ENCODE data around the gene HIPK1.
A peak's percentile ranks its signal among the peaks of the same experiment; 100 is the strongest.

Gene HIPK1

DNA sequence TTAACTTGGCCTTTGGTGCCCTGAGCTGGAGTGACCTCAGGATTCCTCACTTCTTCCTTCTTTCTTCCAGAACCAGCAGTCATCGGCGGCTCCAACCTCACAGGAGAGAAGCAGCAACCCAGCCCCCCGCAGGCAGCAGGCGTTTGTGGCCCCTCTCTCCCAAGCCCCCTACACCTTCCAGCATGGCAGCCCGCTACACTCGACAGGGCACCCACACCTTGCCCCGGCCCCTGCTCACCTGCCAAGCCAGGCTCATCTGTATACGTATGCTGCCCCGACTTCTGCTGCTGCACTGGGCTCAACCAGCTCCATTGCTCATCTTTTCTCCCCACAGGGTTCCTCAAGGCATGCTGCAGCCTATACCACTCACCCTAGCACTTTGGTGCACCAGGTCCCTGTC lies 43.8 kb downstream of the HIPK1 start:
- no peaks in the 10 kb centered on the region for H3K9me3 Mint-ChIP-seq
- no peak for DNase-seq (ENCODE audit: low spot score in 2 of 2)
- peaks cover 27% of the 10 kb centered on the region for H3K36me3 Mint-ChIP-seq
- no peak for ATAC-seq (ENCODE audit: low read depth)
- H3K4me3 Mint-ChIP-seq, result no peak overlapping the region
- no peaks in the 10 kb centered on the region for H3K27me3 Mint-ChIP-seq
- no peak overlapping the region for H3K27ac Mint-ChIP-seq
- no peaks in the 10 kb centered on the region for H3K4me1 Mint-ChIP-seq

DNA sequence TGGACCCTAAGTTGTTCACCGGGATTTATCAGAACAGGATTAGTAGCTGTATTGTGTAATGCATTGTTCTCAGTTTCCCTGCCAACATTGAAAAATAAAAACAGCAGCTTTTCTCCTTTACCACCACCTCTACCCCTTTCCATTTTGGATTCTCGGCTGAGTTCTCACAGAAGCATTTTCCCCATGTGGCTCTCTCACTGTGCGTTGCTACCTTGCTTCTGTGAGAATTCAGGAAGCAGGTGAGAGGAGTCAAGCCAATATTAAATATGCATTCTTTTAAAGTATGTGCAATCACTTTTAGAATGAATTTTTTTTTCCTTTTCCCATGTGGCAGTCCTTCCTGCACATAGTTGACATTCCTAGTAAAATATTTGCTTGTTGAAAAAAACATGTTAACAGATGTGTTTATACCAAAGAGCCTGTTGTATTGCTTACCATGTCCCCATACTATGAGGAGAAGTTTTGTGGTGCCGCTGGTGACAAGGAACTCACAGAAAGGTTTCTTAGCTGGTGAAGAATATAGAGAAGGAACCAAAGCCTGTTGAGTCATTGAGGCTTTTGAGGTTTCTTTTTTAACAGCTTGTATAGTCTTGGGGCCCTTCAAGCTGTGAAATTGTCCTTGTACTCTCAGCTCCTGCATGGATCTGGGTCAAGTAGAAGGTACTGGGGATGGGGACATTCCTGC lies 46.2 kb downstream of the HIPK1 start:
- no peaks in the 10 kb centered on the region for H3K4me1 Mint-ChIP-seq

DNA sequence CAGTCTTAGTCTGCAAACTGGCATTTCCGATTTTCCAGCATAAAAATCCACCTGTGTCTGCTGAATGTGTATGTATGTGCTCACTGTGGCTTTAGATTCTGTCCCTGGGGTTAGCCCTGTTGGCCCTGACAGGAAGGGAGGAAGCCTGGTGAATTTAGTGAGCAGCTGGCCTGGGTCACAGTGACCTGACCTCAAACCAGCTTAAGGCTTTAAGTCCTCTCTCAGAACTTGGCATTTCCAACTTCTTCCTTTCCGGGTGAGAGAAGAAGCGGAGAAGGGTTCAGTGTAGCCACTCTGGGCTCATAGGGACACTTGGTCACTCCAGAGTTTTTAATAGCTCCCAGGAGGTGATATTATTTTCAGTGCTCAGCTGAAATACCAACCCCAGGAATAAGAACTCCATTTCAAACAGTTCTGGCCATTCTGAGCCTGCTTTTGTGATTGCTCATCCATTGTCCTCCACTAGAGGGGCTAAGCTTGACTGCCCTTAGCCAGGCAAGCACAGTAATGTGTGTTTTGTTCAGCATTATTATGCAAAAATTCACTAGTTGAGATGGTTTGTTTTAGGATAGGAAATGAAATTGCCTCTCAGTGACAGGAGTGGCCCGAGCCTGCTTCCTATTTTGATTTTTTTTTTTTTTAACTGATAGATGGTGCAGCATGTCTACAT lies 47.6 kb downstream of the HIPK1 start:
- H3K4me1 Mint-ChIP-seq, result no peaks in the 10 kb centered on the region
- H3K36me3 Mint-ChIP-seq, result peaks cover 13% of the 10 kb centered on the region
- DNase-seq (ENCODE audit: low spot score in 2 of 2), result no peak
- H3K4me3 Mint-ChIP-seq, result no peak overlapping the region
- H3K27ac Mint-ChIP-seq, result no peak overlapping the region
- no peaks in the 10 kb centered on the region for H3K9me3 Mint-ChIP-seq
- no peaks in the 10 kb centered on the region for H3K27me3 Mint-ChIP-seq
- no peak for ATAC-seq (ENCODE audit: low read depth)

More for the DNA sequence above, 46.2 kb downstream of the HIPK1 start:
- ATAC-seq (ENCODE audit: low read depth), result no peak
- no peak overlapping the region for H3K27ac Mint-ChIP-seq
- no peaks in the 10 kb centered on the region for H3K27me3 Mint-ChIP-seq
- no peak for DNase-seq (ENCODE audit: low spot score in 2 of 2)
- peaks cover 15% of the 10 kb centered on the region for H3K36me3 Mint-ChIP-seq
- no peaks in the 10 kb centered on the region for H3K9me3 Mint-ChIP-seq
- H3K4me3 Mint-ChIP-seq, result no peak overlapping the region

DNA sequence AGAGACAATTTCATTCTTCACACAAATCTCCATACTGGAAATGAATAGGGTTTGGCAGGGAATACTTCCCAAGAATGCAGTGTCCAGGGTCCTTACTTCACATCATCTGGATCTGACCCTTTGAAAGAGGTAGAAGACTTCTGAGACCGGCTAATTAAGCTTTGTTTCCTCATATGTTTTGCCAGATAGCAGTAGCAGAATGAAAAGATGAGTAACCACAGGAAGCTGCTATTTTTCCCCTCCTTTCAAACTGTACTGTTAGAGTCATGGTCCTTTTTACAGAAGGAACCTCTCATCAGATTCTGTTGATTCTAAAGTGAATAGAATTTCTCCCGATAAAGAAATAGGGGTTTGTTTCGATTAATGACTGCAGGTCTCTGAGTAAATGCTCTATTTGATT lies 48.8 kb downstream of the HIPK1 start:
- Mint-ChIP-seq H3K4me3 (no peak overlapping the region), H3K27me3 (no peaks in the 10 kb centered on the region), H3K27ac (no peak overlapping the region), H3K9me3 (no peaks in the 10 kb centered on the region), H3K36me3 (peaks cover 10% of the 10 kb centered on the region), H3K4me1 (peaks cover 3% of the 10 kb centered on the region)
- ATAC-seq (ENCODE audit: low read depth) (no peak), DNase-seq (ENCODE audit: low spot score in 2 of 2) (no peak)

DNA sequence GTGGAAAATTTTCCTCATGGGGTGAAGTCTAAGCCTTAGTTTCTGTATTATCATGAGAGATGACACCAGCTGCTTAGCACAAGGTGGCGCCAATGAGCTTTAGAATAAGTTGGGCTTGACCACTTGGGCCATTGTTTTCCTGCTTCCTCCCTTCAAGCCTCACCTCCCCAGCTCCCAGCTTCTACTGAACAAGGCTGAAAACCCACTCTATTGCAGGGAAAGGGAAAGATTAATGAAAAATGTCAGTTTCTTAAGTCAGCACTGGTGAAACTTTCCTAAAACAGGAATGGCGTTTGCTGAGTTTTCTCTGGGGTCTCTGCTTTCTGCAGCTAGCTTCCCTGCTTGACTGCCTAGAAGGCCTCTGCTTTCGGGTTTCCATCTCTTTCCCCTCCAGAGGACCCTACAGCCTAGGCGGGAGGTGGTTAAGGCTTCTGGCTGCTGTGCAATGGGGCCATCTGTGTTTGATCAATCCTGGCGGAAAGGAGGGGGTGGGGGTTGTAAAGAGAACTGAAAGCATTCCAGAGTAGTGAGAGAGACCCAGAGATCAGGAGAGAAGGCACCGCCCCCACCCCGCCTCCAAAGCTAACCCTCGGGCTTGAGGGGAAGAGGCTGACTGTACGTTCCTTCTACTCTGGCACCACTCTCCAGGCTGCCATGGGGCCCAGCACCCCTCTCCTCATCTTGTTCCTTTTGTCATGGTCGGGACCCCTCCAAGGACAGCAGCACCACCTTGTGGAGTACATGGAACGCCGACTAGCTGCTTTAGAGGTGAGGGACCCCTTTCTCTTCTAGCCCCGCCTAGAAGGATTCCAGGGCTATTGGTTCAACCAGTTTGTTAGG lies 50.0 kb downstream of the HIPK1 start, which contains the start of gene OLFML3:
OLFML3 (plus strand) TSS at position 612 of the 840 bp plus-strand sequence; CDS start at position 655, 43 bp downstream.
- ATAC-seq (ENCODE audit: low read depth) (no peak), DNase-seq (ENCODE audit: low spot score in 2 of 2) (peak in 1 of 2 donors; percentile 14)
- Mint-ChIP-seq H3K4me3 (no peak within 1 kb of the TSS), H3K4me1 (peaks cover 3% of the 10 kb centered on the region), H3K27me3 (no peaks in the 10 kb centered on the region), H3K27ac (no peak within 1 kb of the TSS), H3K9me3 (no peaks in the 10 kb centered on the region), H3K36me3 (peaks cover 5% of the 10 kb centered on the region)

DNA sequence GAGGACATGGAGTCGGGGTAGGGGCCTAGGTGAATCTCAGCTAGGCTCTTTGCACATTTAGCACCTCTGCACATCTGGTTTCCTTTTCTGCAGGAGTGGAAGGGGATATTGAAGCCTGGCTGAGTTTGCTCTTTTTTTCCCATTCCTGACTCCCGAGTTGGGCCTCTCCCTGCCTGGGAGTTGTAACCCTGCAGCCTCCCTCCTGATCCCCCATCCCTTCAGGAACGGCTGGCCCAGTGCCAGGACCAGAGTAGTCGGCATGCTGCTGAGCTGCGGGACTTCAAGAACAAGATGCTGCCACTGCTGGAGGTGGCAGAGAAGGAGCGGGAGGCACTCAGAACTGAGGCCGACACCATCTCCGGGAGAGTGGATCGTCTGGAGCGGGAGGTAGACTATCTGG lies 51.0 kb downstream of the HIPK1 start:
- H3K4me1 Mint-ChIP-seq, result peaks cover 3% of the 10 kb centered on the region
- no peak overlapping the region for H3K27ac Mint-ChIP-seq
- H3K9me3 Mint-ChIP-seq, result no peaks in the 10 kb centered on the region
- H3K36me3 Mint-ChIP-seq, result no peaks in the 10 kb centered on the region
- no peak overlapping the region for H3K4me3 Mint-ChIP-seq
- no peaks in the 10 kb centered on the region for H3K27me3 Mint-ChIP-seq
- ATAC-seq (ENCODE audit: low read depth) (no peak), DNase-seq (ENCODE audit: low spot score in 2 of 2) (no peak)

DNA sequence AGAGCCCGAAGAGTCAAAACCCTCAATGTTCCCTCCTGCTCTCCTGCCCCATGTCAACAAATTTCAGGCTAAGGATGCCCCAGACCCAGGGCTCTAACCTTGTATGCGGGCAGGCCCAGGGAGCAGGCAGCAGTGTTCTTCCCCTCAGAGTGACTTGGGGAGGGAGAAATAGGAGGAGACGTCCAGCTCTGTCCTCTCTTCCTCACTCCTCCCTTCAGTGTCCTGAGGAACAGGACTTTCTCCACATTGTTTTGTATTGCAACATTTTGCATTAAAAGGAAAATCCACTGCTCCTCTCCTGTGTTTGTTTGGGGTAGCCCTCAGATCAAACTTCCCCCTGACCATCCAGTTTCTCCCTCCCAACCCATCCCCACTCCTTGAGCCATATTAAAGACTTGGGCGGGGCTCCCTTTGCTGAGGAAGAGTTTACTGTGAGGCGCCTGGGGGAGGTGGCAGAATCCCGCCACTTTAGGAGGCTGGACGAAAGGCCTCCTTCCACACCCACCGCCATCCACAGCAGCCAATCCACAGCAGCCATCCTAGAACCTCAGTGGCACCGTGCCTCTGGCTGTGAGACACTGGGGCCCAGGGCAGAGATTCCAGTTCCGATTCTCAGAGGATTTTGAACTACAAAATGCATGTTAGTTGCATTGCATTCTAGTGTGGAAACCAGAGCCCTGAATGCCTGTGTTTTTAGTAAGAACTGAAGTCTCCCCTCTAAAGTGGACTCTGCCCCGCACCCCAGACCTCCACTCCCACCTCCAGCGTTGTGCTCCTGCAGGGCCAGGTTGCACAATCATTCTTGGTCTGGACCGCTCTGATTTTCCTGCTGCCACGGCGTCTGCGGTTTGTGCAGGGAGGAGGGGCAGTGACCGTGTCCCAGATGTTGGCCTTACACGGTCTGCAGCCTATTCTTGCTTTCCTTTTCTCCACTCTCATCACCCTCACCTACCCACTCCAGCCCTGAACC lies 53.1 kb downstream of the HIPK1 start:
- DNase-seq (ENCODE audit: low spot score in 2 of 2), result no peak
- no peak for ATAC-seq (ENCODE audit: low read depth)
- Mint-ChIP-seq H3K27me3 (peaks cover 2% of the 10 kb centered on the region), H3K36me3 (peaks cover 2% of the 10 kb centered on the region), H3K9me3 (no peaks in the 10 kb centered on the region), H3K27ac (no peak overlapping the region), H3K4me1 (peaks cover 3% of the 10 kb centered on the region), H3K4me3 (no peak overlapping the region)

DNA sequence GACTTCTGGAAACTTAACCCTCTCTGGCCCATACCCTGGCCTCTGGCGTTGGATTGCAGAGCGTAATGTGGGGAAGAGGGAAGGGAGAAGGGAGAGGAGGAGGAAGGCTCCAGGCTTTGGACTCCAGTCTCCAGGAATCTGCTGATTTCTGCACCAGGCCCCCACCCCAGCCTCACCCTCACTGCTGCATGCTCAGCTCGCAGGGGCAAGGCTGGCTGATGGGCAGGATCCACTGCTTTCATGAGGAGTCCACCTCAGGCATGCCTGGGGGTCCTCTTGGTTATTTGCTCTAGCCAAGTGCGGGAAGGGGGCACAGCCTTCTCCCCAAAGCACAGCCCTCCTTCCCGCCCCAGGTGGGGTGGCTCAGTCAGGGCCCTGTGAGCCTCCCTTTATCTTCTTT lies 53.8 kb downstream of the HIPK1 start:
- H3K27ac Mint-ChIP-seq, result no peak overlapping the region
- peaks cover 2% of the 10 kb centered on the region for H3K36me3 Mint-ChIP-seq
- H3K4me1 Mint-ChIP-seq, result peaks cover 3% of the 10 kb centered on the region
- peaks cover 5% of the 10 kb centered on the region for H3K27me3 Mint-ChIP-seq
- H3K4me3 Mint-ChIP-seq, result no peak overlapping the region
- no peaks in the 10 kb centered on the region for H3K9me3 Mint-ChIP-seq
- ATAC-seq (ENCODE audit: low read depth) (no peak), DNase-seq (ENCODE audit: low spot score in 2 of 2) (no peak)

DNA sequence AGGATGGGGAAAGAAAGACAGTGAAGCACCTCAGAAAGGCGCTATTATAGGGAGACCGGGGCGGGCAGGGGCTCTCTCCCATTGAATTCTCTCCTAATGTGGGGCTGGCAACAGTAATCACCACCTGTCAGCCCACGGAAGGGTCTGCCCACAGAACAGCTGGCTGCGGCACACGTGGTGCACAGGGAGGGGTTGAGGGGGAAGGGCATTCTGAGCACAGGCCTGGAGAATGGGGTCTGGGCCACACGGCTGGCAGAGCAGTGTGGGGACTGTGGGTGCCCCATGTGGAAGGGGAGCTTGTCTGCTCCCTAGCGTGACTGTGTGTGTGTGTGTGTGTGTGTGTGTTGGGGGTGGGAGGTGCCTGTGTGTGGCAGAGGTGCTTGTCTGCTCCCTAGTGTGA lies 54.3 kb downstream of the HIPK1 start:
- DNase-seq (ENCODE audit: low spot score in 2 of 2) (no peak), ATAC-seq (ENCODE audit: low read depth) (no peak)
- Mint-ChIP-seq H3K27me3 (peaks cover 5% of the 10 kb centered on the region), H3K4me1 (peaks cover 3% of the 10 kb centered on the region), H3K4me3 (no peak overlapping the region), H3K27ac (no peak overlapping the region), H3K36me3 (peaks cover 2% of the 10 kb centered on the region), H3K9me3 (no peaks in the 10 kb centered on the region)

DNA sequence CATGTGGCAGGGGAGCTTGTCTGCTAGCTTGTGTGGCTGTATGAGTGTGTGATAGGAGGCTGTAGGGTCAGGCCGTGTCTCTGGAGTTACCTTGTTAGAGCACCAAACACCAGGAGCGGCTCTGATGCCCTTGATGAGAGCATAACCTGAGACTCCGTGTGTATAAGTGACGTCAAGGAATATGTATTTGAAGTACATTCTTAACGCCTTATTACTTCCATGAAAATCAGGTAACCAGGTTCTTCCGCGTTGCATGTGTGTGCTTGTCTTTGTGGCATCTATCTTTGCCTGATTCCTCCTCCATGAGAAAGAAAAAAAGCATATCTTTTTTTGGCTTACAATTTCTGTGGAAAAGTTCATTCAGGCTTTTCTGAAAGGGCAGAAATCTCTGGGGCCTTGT lies 54.7 kb downstream of the HIPK1 start:
- Mint-ChIP-seq H3K27me3 (peaks cover 6% of the 10 kb centered on the region), H3K36me3 (peaks cover 2% of the 10 kb centered on the region), H3K4me3 (no peak overlapping the region), H3K27ac (no peak overlapping the region), H3K4me1 (peaks cover 3% of the 10 kb centered on the region), H3K9me3 (no peaks in the 10 kb centered on the region)
- DNase-seq (ENCODE audit: low spot score in 2 of 2) (no peak), ATAC-seq (ENCODE audit: low read depth) (no peak)

DNA sequence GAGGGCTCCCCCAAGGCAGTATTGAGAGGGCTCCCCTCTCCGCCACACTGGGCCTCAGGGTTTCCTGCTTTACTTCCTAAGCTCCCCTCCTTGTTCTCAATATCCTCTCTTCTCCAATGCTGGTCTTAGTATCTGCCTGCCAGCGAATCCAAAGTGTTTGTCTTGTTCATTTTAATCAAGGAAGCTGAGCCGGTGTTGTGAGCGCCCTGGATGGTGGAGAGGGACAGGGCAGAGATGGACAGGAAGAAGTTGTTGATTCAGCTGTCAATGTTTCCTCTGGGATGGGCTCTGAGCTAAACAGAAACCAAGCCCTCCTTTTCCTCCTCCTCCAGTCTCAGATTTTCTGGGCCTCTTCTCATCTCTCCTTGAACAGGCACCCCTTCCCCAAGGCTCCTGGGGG lies 55.6 kb downstream of the HIPK1 start:
- no peak for ATAC-seq (ENCODE audit: low read depth)
- H3K4me3 Mint-ChIP-seq, result no peak overlapping the region
- peaks cover 2% of the 10 kb centered on the region for H3K9me3 Mint-ChIP-seq
- H3K27ac Mint-ChIP-seq, result no peak overlapping the region
- H3K36me3 Mint-ChIP-seq, result peaks cover 2% of the 10 kb centered on the region
- peaks cover 11% of the 10 kb centered on the region for H3K27me3 Mint-ChIP-seq
- no peak for DNase-seq (ENCODE audit: low spot score in 2 of 2)
- peaks cover 3% of the 10 kb centered on the region for H3K4me1 Mint-ChIP-seq

DNA sequence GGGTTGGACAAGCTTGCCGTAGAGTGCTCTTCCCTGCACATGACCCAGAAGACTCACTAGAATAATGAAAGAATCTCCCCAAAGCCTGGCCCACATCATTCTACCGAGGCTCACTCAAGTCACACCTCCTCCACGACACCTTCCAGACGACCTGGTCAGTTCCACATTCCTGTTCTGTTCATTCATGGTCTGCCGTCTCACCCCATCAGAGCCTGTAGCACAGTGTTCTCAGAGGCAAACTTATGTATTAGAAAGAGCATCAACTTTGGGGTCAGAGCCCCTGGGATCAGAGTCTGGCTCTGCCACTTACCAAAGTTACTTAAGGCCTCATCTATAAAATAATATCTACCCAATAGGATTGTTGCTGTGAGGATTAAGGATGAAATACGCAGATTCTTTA lies 57.7 kb downstream of the HIPK1 start:
- Mint-ChIP-seq H3K27me3 (peaks cover 24% of the 10 kb centered on the region), H3K4me1 (peaks cover 3% of the 10 kb centered on the region), H3K9me3 (peaks cover 2% of the 10 kb centered on the region), H3K36me3 (peaks cover 2% of the 10 kb centered on the region), H3K27ac (no peak overlapping the region), H3K4me3 (no peak overlapping the region)
- ATAC-seq (ENCODE audit: low read depth) (no peak), DNase-seq (ENCODE audit: low spot score in 2 of 2) (no peak)

DNA sequence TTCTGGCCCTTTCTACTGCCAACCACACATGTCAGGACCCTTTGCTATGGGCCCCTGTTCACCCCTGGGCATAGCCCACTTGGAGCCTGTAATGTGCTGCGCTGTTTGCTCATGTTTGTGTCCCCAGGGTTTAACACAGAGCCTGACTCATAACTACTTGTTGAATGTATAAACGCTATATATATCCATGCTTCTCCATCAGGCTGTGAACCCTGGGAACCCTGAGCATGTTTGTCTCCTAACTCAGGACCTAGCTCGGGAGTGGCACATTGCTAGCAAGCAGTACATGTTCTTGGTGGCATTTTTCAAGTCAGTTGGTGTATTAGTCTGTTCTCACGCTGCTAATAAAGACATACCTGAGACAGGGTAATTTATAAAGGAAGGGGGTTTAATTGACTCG lies 58.1 kb downstream of the HIPK1 start:
- Mint-ChIP-seq H3K27me3 (peaks cover 24% of the 10 kb centered on the region), H3K27ac (no peak overlapping the region), H3K36me3 (peaks cover 2% of the 10 kb centered on the region), H3K4me3 (no peak overlapping the region), H3K9me3 (peaks cover 2% of the 10 kb centered on the region), H3K4me1 (peaks cover 3% of the 10 kb centered on the region)
- ATAC-seq (ENCODE audit: low read depth), result no peak
- DNase-seq (ENCODE audit: low spot score in 2 of 2), result no peak

Data from memory B cell (primary cell).